Right forelimb (tissue), 1 donor: Measurements from ENCODE around the gene GRIK4.
"Not testable (repeated sequence)": the region's sequence is repeated elsewhere in the genome, so short reads cannot be mapped to it uniquely, and the experiment has no call there.

ENCODE experiments used
- DNase-seq: peaks from one replicate; pipeline ENCODE4 v3.0.0-alpha.2; 2018

Gene GRIK4

GRCh38 chr11:120749395-120749794 lies 237.8 kb downstream of the GRIK4 start:
- DNase-seq, result no peak

GRCh38 chr11:120750647-120751549 lies 239.3 kb downstream of the GRIK4 start:
- DNase-seq, result no peak

- DNase-seq, result no peak
Observed at GRCh38 chr11:120751550-120751949, 240.0 kb downstream of the GRIK4 start.

GRCh38 chr11:120752668-120753067 lies 241.1 kb downstream of the GRIK4 start:
- DNase-seq, result no peak

GRCh38 chr11:120756931-120757330 lies 245.4 kb downstream of the GRIK4 start:
- no peak for DNase-seq

- DNase-seq, result no peak
Observed at GRCh38 chr11:120759046-120759445, 247.5 kb downstream of the GRIK4 start.

GRCh38 chr11:120765710-120766109 lies 254.2 kb downstream of the GRIK4 start:
- not testable (repeated sequence) for DNase-seq

- DNase-seq, result no peak
Observed at GRCh38 chr11:120766318-120766717, 254.8 kb downstream of the GRIK4 start.

GRCh38 chr11:120768949-120769348 lies 257.4 kb downstream of the GRIK4 start:
- no peak for DNase-seq

GRCh38 chr11:120769906-120770305 lies 258.4 kb downstream of the GRIK4 start:
- no peak for DNase-seq

- no peak for DNase-seq
Observed at GRCh38 chr11:120771551-120772060, 260.1 kb downstream of the GRIK4 start.

- no peak for DNase-seq
Observed at GRCh38 chr11:120773501-120774031, 262.0 kb downstream of the GRIK4 start.

- no peak for DNase-seq
Observed at GRCh38 chr11:120774591-120775386, 263.2 kb downstream of the GRIK4 start.

GRCh38 chr11:120775986-120776951 lies 264.7 kb downstream of the GRIK4 start:
- DNase-seq, result no peak

GRCh38 chr11:120778685-120779490 lies 267.3 kb downstream of the GRIK4 start:
- DNase-seq, result no peak

GRCh38 chr11:120780239-120780638 lies 268.7 kb downstream of the GRIK4 start:
- no peak for DNase-seq

- no peak for DNase-seq
Observed at GRCh38 chr11:120781486-120782120, 270.1 kb downstream of the GRIK4 start.

GRCh38 chr11:120784566-120785251 lies 273.2 kb downstream of the GRIK4 start:
- DNase-seq, result no peak

GRCh38 chr11:120785576-120785975 lies 274.0 kb downstream of the GRIK4 start:
- DNase-seq, result no peak

GRCh38 chr11:120786206-120786735 lies 274.7 kb downstream of the GRIK4 start:
- no peak for DNase-seq
